Measurements from ENCODE around the gene HOMER1. TPM values are rescaled to one million over a fixed set of nuclear protein-coding genes. Genes with fewer than 3 reads are reported as not detected.

HOMER1 gene
- total and polyA plus RNA-seq, 9 of the 15 experiments (the other 6 are each of a cell fraction or from before 2014, with no cell fraction given): 6.3 to 39.9 (median 9.9) TPM

DNA sequence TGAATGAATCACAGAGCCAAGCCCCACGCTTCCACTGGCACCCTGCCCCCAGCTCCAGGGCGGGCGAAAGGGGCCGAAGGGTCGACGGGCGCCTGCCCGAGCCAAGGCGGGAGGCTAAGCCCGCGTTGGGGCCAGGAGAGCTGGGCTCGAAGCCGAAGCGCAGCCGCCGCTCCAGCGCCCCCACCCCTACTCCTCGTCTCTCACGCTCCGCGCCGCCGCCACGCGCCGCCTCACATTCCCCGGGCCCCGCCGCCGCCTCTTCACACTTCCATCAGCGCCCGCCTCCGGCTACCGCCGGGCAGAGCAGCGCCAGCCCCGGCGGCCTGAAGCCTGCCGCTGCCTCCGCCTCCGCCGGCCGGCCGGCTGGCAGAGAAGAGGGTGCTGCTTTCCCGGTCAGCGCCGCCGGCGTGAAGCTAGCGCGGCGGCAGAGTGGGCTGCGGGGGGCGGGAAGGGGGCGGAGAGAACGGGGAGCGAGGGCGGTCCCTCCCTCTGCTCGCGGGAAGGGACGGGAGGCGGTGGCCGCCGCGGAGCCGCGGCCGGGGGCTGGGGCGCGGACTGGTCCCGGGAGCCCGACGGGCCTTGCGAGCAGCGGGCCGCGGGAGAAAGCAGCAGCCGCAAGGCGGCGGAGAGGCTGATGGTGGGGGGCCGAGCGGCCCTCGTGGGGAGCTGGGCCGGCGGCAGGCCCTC is at the start of gene HOMER1 (continued):
- TF ChIP-seq, protein P1, sequence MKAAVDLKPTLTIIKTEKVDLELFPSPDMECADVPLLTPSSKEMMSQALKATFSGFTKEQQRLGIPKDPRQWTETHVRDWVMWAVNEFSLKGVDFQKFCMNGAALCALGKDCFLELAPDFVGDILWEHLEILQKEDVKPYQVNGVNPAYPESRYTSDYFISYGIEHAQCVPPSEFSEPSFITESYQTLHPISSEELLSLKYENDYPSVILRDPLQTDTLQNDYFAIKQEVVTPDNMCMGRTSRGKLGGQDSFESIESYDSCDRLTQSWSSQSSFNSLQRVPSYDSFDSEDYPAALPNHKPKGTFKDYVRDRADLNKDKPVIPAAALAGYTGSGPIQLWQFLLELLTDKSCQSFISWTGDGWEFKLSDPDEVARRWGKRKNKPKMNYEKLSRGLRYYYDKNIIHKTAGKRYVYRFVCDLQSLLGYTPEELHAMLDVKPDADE (conservative IDR thresholded peaks at IDR 0.05; ENCODE audit: control insufficient read depth, low read depth, low read length): peak; percentile 19; the same call in 1 of the 2 replicates
- no peak for TF ChIP-seq SREBF1 (IDR thresholded peaks at IDR 0.05; ENCODE audit: borderline replicate concordance, low read depth, low read length)
- peak; percentile 99 for TF ChIP-seq ZNF511 (CRISPR knock-in tag; IDR thresholded peaks at IDR 0.05)
- peak; percentile 87 for TF ChIP-seq CXXC5 (CRISPR knock-in tag; IDR thresholded peaks at IDR 0.05)
- TF ChIP-seq FIP1L1 (IDR thresholded peaks at IDR 0.05; ENCODE audit: low read depth, low read length, poor library complexity, severe bottlenecking): peak; percentile 70
- no peak for TF ChIP-seq SMARCC2 (IDR thresholded peaks at IDR 0.05; ENCODE audit: low read depth)
- TF ChIP-seq FOXM1 (IDR thresholded peaks at IDR 0.05; ENCODE audit: low read depth): no peak
- TF ChIP-seq FOXM1 (CRISPR knock-in tag; IDR thresholded peaks at IDR 0.05; ENCODE audit: low read depth): peak; percentile 96; the same call in 1 of the 2 replicates
- no peak for TF ChIP-seq ZFP1 (CRISPR knock-in tag; IDR thresholded peaks at IDR 0.05)
- TF ChIP-seq ZNF324 (CRISPR knock-in tag; IDR thresholded peaks at IDR 0.05): no peak
- peak; percentile 88; the same call in 1 of the 2 replicates for TF ChIP-seq PHF8 (IDR thresholded peaks at IDR 0.05; ENCODE audit: borderline replicate concordance, low read length)
- peak in 2 of 3 experiments; percentile 12 to 19 for TF ChIP-seq YY1 (IDR thresholded peaks at IDR 0.05; ENCODE audit: borderline replicate concordance in 1 of 3, control insufficient read depth in 1 of 3, extremely low read depth in 1 of 3, insufficient read depth in 3 of 3, insufficient read length in 1 of 3, insufficient replicate concordance in 2 of 3, low read depth in 1 of 3, low read length in 2 of 3)
- TF ChIP-seq SIRT6 (IDR thresholded peaks at IDR 0.05; ENCODE audit: low read depth, low read length): no peak
- TF ChIP-seq TEAD4 (IDR thresholded peaks at IDR 0.05; ENCODE audit: low read length): peak; percentile 25; the same call in 1 of the 2 replicates
- peak; percentile 93 for TF ChIP-seq TEAD4 (CRISPR knock-in tag; IDR thresholded peaks at IDR 0.05; ENCODE audit: borderline replicate concordance)
- TF ChIP-seq TAF15 (IDR thresholded peaks at IDR 0.05; ENCODE audit: low read depth, low read length): no peak
- TF ChIP-seq KHSRP (IDR thresholded peaks at IDR 0.05): no peak
- TF ChIP-seq ZNF282 (CRISPR knock-in tag; IDR thresholded peaks at IDR 0.05): no peak
- TF ChIP-seq ZFPM2 (CRISPR knock-in tag; IDR thresholded peaks at IDR 0.05): 0 out of 2 replicates have a peak, but pooled peaks have one; percentile 5
- TF ChIP-seq GATAD2B (IDR thresholded peaks at IDR 0.05; ENCODE audit: borderline replicate concordance): peak; percentile 68; the same call in 1 of the 2 replicates
- peak; percentile 96 for TF ChIP-seq FOXP1 (CRISPR knock-in tag; IDR thresholded peaks at IDR 0.05)
- TF ChIP-seq RBM22 (IDR thresholded peaks at IDR 0.05; ENCODE audit: low read depth, low read length, poor library complexity, severe bottlenecking): peak; percentile 44
- TF ChIP-seq ZNF232 (CRISPR knock-in tag; IDR thresholded peaks at IDR 0.05): peak; percentile 69
- no peak for TF ChIP-seq SMARCA5 (IDR thresholded peaks at IDR 0.05)
- TF ChIP-seq DIDO1 (tag; IDR thresholded peaks at IDR 0.05; ENCODE audit: low read depth): no peak
- no peak for TF ChIP-seq ASH1L (IDR thresholded peaks at IDR 0.05; ENCODE audit: borderline replicate concordance, low read depth, partially characterized antibody)
- 0 out of 4 replicates have a peak, but pooled peaks of 1 of the 2 experiments have one; percentile 54 for TF ChIP-seq SIN3A (IDR thresholded peaks at IDR 0.05; ENCODE audit: borderline replicate concordance in 2 of 2, control insufficient read depth in 1 of 2, low read depth in 2 of 2, low read length in 2 of 2)
